Lung (tissue), 12 donors: ENCODE results near the gene XPNPEP2. TPM values are rescaled to one million over a fixed set of nuclear protein-coding genes. Genes with fewer than 3 reads are reported as not detected.

Experiments
- ATAC-seq: fragments of 200-7000 bp; cut with Tn5 transposase; one replicate; pipeline ENCODE4 v1.9.1; 2020; ENCODE audit warnings: moderate number of reproducible peaks; ENCODE audit not compliant: insufficient read depth, low FRiP score
- DNase-seq, 3 donors: peaks; one replicate each; pipeline ENCODE4 v3.0.0-alpha.2; 2013 to 2017
- H3K27ac ChIP-seq, 2 donors: one replicate each; pipeline ENCODE4 v1.5.1; 2013; ENCODE audit warnings: mild to moderate bottlenecking in 2 of 2, moderate library complexity in 2 of 2, control low read depth in 1 of 2, inconsistent platforms in 1 of 2, low read depth in 1 of 2, low read length in 1 of 2
- H3K27me3 ChIP-seq, 3 donors: one replicate each; pipeline ENCODE4 v1.5.1; 2013; ENCODE audit warnings: low read length in 2 of 3; ENCODE audit not compliant: control insufficient read depth in 3 of 3, insufficient read depth in 3 of 3
- H3K36me3 ChIP-seq, 4 donors: one replicate each; pipeline ENCODE4 v1.5.1; 2013; ENCODE audit warnings: low read length in 4 of 4, mild to moderate bottlenecking in 1 of 4, moderate library complexity in 1 of 4; ENCODE audit not compliant: control insufficient read depth in 4 of 4, insufficient read depth in 4 of 4
- H3K4me1 ChIP-seq, 5 donors: one replicate each; pipeline ENCODE4 v1.5.1; 2013; ENCODE audit warnings: low read length in 5 of 5, mild to moderate bottlenecking in 2 of 5, moderate library complexity in 1 of 5; ENCODE audit not compliant: control insufficient read depth in 5 of 5, insufficient read depth in 5 of 5
- H3K4me3 ChIP-seq: one replicate; pipeline ENCODE4 v1.5.1; 2013; ENCODE audit warnings: mild to moderate bottlenecking, control low read depth, moderate library complexity
- H3K9ac ChIP-seq, 2 donors: one replicate each; pipeline ENCODE4 v1.5.1; 2013; ENCODE audit warnings: low read length in 2 of 2, control low read depth in 1 of 2; ENCODE audit not compliant: insufficient read depth in 1 of 2
- H3K9me3 ChIP-seq, 4 donors: one replicate each; pipeline ENCODE4 v1.5.1; 2013; ENCODE audit warnings: low read length in 3 of 4, mild to moderate bottlenecking in 1 of 4, moderate library complexity in 1 of 4; ENCODE audit not compliant: control insufficient read depth in 4 of 4, insufficient read depth in 3 of 4
- CTCF ChIP-seq: IDR thresholded peaks from 2 replicates; pipeline ENCODE4 v1.5.1; 2012; ENCODE audit warnings: mild to moderate bottlenecking; ENCODE audit errors: control extremely low read depth, extremely low read depth
- WGBS, 2 donors: extraction: QIAGEN DNeasy Blood & Tissue Kit; methylation state at CpG; one replicate each; pipeline ENCODE4 v1.1.7; 2013; 5-methylcytosine and 5-hydroxymethylcytosine counted together
- polyA plus RNA-seq, 2 donors: library from polyadenylated mRNA; stranded (reverse); fragments of 200-250 nt; gene quantifications; one replicate each; pipeline ENCODE4 v1.2.1, GENCODE V29; 2013
- total RNA-seq, 2 donors: library from RNA; depleted of rRNA in 1 of 2; stranded (reverse); fragments of >200 nt in 1 of 2; gene quantifications; one replicate each; pipeline ENCODE4 v1.2.1, GENCODE V29; 2014 to 2021
- donor health status: control.
- donor health status: control.
- donor health status: Bipolar disorder and iron deficiency.
- donor health status: healthy.
- donor health status: DM: yes; HTN: yes; CAD: no.

The XPNPEP2 gene
- total and polyA plus RNA-seq, 4 donors: 0.61 to 2.1 (median 1.3) TPM

- Histone ChIP-seq H3K27ac (no peak overlapping the region), H3K27me3 (peaks cover 0 to 4% (median 2%) of the 10 kb centered on the region in 3 donors), H3K9me3 (no peaks in the 10 kb centered on the region), H3K4me1 (peaks cover 0 to 2% (median 0%) of the 10 kb centered on the region in 5 donors), H3K36me3 (no peaks in the 10 kb centered on the region), H3K4me3 (no peak overlapping the region), H3K9ac (no peak overlapping the region)
- DNase-seq: no peak
- ATAC-seq: no peak
- WGBS, 2 donors: 95 to 97% methylated on average over 6 of the region's 6 CpGs
- TF ChIP-seq CTCF: no peak
Measured at GRCh38 chrX:129720741-129721140, 18.0 kb upstream of the XPNPEP2 start.

- ATAC-seq (no peak), DNase-seq (no peak)
- no peak overlapping the region for H3K4me3 ChIP-seq
- H3K4me1 ChIP-seq: peaks cover 0 to 2% (median 0%) of the 10 kb centered on the region in 5 donors
- no peaks in the 10 kb centered on the region for H3K36me3 ChIP-seq
- WGBS, 2 donors: 80 to 97% methylated on average over 2 of the region's 2 CpGs
- H3K27ac ChIP-seq: no peak overlapping the region
- no peak overlapping the region for H3K9ac ChIP-seq
- H3K9me3 ChIP-seq: no peaks in the 10 kb centered on the region
- peaks cover 0 to 4% (median 2%) of the 10 kb centered on the region in 3 donors for H3K27me3 ChIP-seq
- no peak for TF ChIP-seq CTCF
Measured at GRCh38 chrX:129721414-129721813, 17.4 kb upstream of the XPNPEP2 start.

- 12 to 48% methylated on average over 4 of the region's 4 CpGs for WGBS, 2 donors
- H3K9ac ChIP-seq: no peak overlapping the region
- peaks cover 0 to 2% (median 0%) of the 10 kb centered on the region in 5 donors for H3K4me1 ChIP-seq
- no peak overlapping the region for H3K27ac ChIP-seq
- H3K36me3 ChIP-seq: no peaks in the 10 kb centered on the region
- DNase-seq (no peak), ATAC-seq (no peak)
- TF ChIP-seq CTCF: no peak
- peaks cover 0 to 4% (median 2%) of the 10 kb centered on the region in 3 donors for H3K27me3 ChIP-seq
- no peak overlapping the region for H3K4me3 ChIP-seq
- no peaks in the 10 kb centered on the region for H3K9me3 ChIP-seq
Measured at GRCh38 chrX:129721870-129722269, 16.9 kb upstream of the XPNPEP2 start.

- no peaks in the 10 kb centered on the region for H3K36me3 ChIP-seq
- no peaks in the 10 kb centered on the region for H3K9me3 ChIP-seq
- peaks cover 0 to 8% (median 0%) of the 10 kb centered on the region in 3 donors for H3K27me3 ChIP-seq
- TF ChIP-seq CTCF: no peak
- no peak for ATAC-seq
- H3K4me3 ChIP-seq: no peak overlapping the region
- DNase-seq: no peak
- H3K9ac ChIP-seq: no peak overlapping the region
- H3K27ac ChIP-seq: no peak overlapping the region
- WGBS, 2 donors: 65 to 81% methylated on average over 4 of the region's 4 CpGs
- H3K4me1 ChIP-seq: peaks cover 0 to 4% (median 0%) of the 10 kb centered on the region in 5 donors
Measured at GRCh38 chrX:129723511-129723910, 15.3 kb upstream of the XPNPEP2 start.
